ENCODE measurements around the gene HSPD1.

The HSPD1 gene

DNA sequence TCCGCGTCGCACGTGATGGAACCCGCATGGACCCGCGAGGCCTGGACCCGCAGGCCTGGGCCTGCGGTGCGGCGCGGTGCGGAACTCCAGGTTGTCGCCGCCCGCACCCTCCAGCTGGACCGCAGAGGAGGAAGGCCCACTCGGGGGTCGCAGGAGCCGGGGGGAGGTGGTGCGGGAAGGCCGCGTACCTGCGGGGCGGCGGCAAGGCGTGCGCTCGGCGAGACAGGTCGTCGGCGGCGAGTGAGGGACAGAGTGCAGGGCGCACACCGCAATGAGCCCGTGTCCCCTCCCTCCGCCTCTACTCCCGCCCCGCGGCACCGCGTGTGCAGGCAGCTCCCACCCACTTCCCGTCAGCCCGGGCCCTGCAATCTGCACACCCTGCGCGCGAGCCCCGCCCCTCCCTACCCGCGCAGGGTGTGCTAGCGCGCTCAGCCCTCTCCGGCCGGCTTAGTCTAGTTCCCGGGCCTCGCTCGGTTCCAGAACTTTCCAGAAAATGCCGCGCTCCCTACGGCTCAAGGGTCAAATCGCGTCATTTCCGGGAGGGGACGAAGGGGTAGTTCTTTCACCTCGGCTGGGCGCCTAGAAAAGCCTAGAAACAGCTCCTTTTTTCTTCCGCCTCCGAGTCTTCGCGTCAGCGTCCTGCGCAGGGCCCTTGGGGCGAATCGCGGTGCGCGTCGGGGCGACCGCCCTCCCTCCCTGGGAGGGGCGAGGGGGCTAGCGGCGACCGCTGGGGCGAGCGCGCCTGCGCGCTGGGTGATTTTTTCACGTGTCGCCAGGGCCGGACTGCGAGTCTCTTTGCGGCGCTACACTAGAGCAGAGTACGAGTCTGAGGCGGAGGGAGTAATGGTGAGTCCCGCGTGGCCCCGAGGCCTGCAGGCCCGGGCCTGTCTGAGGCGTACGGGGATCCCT, at the start of gene HSPD1, which contains the start of gene HSPE1:
TSS of gene HSPD1 (minus strand) at position 247 of the 909 bp plus-strand sequence. CDS start 992 bp downstream, outside the sequence.
TSS of gene HSPE1 (plus strand) at position 786 of the 909 bp plus-strand sequence. CDS start at position 844, 58 bp downstream.
- DNase-seq = peak; percentile 98

DNA sequence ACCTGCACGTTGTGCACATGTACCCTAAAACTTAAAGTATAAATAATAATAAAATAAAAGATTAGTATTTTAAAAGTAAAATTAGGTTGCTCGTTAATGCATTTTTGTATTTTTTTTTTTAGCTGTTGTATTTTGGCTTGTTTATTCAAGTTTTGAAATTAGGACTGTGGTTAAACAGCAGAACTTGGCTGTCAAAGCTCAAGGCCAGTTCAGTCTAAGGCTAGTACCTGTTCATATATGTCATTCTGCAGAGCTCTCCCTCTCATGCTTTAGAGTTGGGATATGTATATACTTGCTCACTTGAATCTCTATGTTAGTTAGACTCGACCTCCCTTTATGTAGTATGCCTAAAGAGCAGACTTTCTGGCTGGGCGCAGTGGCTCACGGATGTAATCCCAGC, 48.9 kb upstream of the HSPD1 start:
- DNase-seq = no peak

DNA sequence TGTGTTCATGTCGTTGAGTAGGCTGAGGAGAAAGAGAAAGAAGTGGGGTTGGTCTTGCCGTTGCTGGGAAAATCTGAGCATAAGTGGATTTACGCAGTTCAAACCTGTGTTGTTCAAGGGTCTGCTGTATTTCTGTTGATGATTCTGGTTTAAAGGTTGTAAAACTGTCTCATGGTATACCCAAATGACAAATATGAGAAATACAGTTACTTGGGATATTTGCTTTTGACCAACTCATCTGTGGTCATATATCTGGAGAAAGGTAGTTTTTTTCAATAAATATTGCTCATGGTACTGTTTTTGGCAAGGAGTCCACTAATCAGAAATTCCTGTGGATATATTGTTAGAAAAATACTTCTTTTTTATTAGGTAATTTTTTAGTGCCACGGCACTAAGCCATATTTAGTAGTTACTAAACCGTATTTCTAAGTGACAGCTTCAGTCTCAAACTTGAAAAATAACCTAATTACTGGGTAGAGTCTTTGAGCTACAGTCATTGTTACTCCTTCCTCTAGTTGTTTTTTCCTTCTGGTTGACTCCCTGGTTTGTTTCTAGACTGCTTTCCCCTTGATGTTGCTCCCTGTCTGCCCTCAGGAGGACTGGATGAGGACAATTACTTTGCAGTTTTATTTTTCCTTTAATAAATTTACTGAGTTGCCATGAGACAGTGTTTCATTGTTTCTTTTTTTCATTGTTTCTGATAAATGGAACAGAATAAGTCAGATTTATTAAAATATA, 47.7 kb upstream of the HSPD1 start:
- DNase-seq = no peak

DNA sequence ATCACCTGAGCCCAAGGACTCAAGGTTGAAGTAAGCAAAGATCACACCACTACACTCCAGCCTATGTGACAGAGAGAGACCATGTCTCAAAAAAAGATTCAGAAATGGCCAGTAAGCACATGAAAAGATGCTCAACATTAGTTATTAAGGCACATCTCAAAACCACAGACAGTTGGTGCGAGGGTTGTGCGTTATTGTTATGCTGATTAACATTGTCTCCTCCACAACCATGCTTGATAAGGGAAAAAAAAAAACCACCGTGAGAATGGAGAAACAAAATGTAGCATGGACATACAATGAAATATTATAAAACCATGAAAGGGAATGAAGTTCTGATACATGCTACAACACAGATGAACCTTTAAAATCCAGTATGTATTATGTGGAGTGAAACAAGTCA, 43.6 kb upstream of the HSPD1 start:
- DNase-seq = no peak

DNA sequence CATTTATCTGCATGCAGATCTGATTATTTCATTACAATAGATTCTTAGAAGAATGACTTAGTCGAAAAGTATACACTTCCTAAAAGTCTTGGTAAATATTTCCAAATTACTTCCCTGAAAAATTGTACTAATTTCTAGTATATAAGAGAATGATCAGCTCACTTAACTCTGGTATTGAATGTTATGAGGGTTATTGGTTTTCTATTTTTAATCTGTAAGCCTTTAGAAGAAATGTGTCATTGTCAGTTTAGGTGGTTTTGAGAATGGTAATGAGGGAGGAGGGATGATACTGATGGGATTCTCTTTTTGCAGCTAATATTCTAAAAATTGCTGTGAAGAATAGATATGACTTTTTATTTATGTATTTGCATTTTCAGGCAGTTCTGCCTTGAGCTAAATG, 40.1 kb upstream of the HSPD1 start:
- no peak for DNase-seq

DNA sequence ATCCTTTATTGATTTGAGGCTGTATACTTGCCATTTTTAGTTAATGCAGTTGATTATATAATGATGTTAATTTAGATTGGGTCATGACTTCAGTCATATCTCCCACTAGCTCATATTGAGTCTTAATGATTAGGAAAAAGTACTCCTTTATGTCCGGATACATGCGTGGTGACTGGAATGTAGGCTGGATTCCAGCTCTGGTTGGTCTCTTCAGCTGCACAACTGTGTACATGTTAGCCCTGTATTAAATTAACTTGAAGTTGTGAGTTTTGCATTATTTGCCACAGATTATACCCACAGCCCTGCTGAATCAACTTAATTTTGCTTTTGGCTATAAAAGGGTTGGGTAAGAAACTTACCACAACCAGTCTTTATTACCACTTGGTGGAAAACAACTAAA, 38.8 kb upstream of the HSPD1 start:
- no peak for DNase-seq

DNA sequence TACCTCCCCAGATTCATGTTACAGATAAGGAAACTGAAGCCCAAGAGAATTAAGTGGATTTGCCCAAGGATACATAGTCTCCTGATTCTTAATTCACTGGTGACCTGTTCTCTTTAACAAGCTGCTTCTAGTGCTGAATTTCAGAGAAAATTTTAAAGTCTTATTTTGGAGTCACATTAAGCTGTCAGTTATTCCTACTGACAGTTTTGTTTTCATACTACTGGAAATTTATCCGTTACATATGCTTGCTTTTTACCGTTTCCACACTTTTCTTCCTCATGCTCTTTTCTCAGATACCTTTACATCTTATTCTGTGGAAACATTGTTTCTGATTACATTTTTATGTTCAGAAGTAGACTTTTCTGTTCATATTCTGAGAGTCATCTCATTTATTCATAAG, 17.5 kb upstream of the HSPD1 start:
- DNase-seq = no peak

DNA sequence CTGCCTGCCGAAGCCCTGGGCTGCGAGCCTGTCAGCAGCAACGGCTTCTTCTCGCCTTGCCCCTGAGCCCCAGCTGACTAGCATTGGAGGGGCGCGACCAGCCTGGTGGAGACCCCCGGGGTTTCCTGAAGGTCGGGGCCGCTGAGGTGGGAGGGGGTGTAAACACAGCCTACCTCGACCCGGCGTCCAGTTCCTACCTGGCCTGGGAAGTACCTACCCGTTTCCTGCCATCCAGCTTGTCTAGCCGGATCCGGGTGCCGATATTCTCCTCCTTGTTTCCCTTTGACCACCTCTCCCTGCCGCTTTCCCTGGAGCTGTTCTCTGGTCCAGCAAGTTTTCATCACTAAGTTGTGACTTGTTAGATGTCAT, 16.7 kb upstream of the HSPD1 start:
- no peak for DNase-seq

DNA sequence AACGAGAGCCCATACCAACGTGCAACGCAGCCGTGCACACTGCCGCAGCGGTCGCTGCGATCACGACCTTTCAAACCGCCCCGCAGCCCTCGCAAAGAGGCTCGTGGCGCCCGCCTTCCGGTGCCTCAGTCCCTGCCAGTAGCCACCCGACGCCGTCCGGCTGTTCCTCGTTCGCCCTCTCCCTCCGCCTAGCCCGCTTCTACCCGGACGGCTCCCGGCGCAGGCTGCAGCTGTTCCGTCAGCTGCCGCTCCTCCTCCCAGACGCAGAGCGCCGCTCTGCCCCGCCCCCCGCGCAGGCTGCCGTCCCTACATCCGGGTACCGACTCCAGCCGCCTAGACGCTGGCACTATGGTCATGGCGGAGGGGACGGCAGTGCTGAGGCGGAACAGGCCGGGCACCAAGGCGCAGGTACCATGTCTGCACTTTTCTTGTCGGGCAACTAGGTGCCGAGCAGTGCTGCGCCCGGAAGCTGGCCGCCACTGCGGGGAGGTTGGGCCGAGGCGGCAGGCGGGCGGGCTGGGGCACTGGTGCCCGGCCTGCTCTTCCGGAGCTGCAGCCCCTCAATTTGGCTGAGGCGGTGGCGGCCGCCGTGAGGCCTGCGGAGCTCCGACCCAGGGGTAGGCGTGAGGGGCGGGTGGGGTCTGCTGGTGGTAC, 16.2 kb upstream of the HSPD1 start, which contains the start of gene MOB4:
TSS of gene MOB4 (plus strand) at position 328 of the 654 bp plus-strand sequence. CDS start at position 349, 21 bp downstream.
- peak; percentile 93 for DNase-seq

DNA sequence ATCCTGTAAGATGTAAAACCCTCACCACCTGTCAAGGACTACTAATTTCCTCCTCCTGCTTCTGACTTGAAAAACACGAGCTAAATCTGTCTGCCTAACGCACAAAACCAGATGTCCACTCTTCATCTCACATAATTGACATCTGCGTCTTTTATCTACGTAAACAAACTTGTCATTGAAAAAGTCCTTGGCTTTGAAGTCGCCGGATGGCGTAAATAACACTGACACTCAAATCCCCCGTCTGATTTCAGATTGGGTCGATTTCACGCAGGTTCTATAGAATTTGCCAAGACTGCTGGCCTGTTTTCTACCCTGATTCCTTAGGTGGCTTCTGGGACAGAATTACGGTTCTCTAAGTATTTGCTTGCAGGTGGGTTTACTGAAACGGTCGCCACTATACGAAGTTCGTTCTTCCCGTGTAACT, 15.7 kb upstream of the HSPD1 start:
- DNase-seq = no peak

DNA sequence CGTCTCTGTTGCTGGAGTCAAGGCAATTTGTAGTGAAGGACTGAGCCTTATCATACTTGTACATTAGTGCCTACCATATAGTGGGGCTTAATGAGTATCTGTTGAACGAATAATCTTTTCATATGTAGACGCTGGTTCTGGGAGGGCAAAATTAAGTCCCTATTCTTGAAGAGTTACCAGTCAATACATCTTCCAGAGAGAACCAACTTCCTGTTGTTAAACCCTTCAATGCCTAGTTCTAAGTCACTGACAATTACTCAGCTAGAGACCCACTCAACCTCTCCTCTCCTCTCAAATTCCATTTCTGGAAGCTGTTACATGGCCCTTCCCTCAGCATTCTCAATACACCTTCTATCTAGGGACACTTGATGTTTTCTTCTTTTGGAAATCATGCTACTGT, 15.1 kb upstream of the HSPD1 start:
- peak; percentile 43 for DNase-seq

DNA sequence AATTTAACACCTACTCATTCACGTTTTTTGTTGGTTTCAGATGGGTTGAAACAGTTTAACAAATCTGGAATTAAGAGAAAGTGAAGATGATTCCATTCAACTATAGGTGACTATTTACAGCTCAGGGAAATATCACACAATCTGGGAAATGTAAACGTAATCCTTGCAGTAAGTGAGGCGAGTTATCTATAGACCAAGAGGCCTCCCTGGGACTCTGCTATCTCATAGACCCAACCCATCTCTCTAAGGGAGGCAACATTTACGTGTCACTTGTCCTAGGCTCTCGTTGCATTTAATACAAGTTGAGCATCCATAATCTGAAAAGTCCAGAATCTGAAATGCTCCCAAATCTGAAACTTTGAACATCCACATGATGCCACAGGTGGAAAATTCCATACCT, 14.3 kb upstream of the HSPD1 start:
- DNase-seq = no peak

DNA sequence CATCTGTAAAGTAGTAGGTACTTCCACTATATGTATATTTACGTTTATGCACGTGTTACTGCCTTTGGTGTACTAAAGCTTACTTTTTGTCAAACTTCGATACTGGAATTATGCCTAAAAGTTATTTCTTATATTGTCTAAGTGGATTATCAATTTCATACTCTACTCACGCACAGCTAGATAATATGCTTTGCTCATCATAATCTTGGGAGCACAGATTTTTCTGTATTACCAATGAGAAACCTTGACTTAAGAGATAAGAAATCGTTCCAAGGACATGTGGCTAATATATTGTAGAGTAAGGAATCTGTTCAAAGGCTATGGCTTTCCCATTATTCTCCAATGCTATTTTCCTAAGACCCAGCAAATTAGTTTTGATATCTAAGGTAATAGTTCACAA, 7.0 kb upstream of the HSPD1 start:
- no peak for DNase-seq

DNA sequence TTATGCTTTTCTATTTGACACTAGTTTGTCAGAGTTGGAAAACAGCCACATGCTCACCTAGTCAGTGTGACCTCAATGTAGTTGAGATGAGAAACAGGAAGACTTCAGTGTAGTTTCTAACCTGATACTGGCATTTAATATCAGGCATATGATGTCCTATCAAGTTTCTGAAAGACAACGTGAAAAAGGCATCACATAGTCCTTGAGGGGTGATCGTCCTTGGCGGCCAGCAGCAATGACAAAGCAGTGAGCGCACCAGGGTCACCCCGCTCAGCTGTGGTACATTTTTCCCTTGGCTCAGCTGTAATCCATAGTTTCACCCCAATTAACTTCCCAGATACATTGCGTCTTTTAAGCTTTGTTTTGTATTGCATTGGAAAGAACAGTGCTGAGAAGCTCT, 4.9 kb upstream of the HSPD1 start:
- DNase-seq = no peak

DNA sequence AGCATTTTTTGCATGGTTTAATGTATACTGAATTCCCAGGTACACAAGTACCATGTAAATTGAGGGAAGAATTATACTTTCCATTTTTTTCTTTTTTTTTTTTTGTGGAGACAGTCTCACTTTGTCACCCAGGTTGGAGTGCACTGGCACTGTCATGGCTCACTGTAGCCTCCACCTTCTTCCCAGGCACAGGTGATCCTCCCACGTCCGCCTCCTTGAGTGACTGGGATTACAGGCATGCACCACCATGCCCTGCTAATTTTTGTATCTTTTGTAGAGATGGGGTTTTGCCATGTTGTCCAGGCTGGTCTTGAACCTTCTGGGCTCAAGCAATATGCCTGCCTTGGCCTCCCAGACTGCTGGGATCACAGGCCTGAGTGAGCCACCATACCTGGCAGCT, 4.4 kb upstream of the HSPD1 start:
- DNase-seq = no peak

DNA sequence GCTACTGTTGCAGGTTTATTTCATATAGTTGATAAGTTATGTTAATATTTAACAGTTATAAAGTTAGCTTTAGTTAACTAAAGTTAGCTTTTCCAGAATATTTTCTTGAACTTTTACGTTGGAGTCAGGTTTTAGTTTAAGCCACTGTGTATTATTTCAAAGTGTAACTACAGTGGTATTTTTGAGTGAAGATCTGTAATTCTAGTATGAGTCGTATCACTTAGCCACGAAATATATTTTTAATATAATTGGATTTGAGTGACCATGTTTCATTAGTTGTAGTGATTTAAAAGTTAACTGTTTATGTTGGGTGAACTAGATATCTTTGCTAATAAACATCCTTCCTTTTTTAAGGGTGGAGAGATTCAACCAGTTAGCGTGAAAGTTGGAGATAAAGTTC, 3.0 kb upstream of the HSPD1 start:
- DNase-seq = no peak

DNA sequence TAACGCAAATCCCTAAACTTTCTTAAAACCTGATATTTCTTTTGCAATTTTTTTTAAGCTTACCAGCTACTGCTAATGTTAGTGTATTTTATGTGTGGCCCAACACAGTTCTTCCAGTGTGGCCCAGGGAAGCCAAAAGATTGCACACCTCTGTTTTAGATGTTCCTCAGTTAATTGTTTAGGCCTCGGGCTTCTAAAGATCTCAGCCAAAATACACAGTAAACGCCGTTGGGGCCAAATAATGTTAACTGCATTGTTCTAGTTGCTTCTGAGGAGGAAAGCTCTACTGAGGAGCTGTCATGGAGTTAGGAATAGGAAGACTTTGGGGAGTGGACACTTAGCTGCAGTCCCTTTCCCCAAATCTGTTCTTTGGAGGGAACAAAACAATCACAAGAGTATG, 2.6 kb upstream of the HSPD1 start:
- no peak for DNase-seq

DNA sequence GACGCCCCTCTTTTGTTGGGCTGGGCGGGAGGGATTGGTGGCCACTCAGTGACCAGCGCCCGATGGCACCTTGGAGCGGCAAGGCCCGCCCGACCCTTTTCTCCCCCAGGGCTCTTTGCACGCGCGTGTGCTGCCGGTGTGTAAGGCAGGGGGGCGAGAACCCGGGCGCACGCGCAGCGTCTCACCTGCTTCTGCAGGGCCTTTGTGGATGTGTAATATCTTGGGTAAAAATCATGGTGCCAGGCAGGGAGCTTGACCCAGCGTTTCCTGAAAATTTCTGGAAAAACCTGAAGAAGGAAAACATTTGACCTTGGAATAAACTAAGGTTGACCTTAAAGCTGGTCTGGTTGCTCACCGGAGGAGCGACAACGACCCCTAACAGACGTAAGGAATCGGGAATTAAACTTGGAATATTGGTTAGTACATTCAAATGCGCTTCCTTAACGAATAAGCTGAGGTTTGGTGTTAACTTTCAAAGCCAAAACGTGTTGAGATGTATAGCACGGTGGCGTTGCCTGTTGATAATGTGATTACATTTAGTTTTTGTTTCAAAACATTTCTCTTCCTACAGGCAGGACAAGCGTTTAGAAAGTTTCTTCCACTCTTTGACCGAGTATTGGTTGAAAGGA, 977 bp upstream of the HSPD1 start:
- DNase-seq = no peak

DNA sequence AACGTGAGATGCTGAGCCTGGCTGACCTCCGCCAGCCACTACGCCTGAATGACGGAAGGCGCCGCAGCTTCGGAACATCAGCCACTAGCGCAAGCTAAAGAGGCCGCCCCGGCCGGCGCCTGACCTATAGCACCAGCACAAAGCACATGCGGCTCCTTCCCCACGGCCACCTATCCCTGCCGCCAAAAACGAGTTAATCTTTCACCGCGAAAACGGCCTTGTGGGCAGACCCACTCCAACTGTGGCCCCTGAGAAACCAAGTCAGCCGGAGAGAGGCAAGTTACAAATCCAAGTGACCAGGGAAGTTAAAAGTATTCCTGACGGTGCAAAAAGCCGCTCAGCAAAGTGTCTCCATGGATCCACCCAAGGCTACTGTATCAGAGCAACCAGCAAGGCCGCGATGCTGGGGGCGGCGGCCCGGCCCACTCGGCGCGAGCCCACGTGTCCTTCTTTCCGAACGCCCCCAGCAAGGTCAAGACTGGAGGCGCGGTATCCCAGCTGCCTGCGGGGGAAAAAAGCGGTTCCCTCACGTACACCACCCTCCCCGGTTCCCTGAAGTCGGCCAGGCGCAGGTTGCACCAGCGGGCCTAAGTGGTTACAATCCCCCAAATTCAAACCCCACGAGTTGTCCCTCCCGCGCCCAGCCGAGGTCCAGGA, 575 bp downstream of the HSPD1 start:
- no peak for DNase-seq

DNA sequence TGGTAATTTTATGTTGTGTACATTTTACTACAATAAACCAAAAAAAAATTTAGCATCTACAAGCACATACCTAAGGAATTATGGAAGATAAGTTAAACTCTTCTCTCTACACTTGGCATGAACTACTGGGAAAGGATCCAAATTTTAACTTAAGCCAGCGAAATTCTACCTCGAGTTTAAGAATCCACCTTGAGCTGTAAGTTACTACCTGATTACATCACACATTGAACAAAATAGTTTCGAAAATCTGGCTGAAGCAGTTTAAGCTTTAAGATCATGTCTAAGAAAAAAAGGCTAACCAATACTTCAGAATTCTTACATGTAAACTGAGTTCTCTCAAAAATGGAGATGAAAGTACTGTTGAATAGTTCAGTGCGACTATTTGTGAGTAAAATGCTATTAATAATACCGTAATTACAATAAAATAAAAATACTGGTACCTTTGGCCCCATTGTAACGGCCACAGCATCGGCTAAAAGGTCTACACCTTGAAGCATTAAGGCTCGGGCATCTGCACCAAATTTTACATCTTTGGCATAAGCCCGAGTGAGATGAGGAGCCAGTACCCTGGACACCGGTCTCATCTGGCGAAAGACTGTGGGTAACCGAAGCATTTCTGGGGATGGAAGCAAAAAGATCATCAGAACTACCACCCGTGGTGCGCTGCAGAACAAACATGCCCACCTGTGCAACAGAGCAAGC, 1.3 kb downstream of the HSPD1 start:
- no peak for DNase-seq

DNA sequence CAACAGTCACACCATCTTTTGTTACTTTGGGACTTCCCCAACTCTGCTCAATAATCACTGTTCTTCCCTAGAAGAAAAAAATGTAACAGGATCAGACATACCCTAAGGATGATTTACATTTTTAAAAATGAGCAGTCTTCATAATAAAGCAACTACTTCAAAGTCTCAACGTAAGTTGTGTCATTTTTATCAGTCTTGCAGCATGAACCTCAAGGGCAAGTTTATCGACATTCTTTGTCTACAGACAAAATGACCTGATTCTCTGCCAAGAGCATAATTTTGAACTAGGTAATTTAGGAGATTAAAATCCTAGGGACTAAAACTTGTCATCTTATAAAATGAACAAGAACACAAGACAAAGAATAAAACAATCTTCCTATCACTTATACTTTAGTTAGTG, 2.3 kb downstream of the HSPD1 start:
- DNase-seq = no peak

DNA sequence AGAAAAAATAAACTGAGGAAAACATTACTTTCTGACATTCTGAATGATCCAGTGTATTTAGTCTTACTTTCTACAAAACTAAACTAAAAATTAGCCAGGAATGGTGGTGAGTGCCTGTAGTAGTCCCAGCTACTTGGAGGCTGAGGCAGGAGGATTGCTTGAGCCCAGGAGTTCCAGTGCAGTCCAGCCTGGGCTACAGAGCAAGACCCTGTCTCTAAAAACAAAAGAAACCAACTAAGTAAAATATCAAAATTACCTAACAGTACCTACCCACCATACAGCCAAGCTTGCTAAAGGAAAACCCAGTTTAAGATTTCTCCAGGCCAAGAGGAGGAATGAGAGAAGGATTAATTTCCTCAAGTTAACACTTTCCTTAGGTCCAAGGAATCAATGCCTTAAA, 2.9 kb downstream of the HSPD1 start:
- DNase-seq = no peak

All from GF-D8 (cell line).